HG03280 (cell line): Measurements from ENCODE around the gene POLK.
A peak's percentile ranks its signal among the peaks of the same experiment; 100 is the strongest.
"Not testable (repeated sequence)": the region's sequence is repeated elsewhere in the genome, so short reads cannot be mapped to it uniquely, and the experiment has no call there.

ENCODE experiments used
- ATAC-seq: cut with Tn5 transposase; IDR thresholded peaks from one replicate; pipeline ENCODE4 v1.9.1; 2021; ENCODE audit warnings: mild to moderate bottlenecking, moderate library complexity; ENCODE audit not compliant: unreplicated experiment

The POLK gene

DNA sequence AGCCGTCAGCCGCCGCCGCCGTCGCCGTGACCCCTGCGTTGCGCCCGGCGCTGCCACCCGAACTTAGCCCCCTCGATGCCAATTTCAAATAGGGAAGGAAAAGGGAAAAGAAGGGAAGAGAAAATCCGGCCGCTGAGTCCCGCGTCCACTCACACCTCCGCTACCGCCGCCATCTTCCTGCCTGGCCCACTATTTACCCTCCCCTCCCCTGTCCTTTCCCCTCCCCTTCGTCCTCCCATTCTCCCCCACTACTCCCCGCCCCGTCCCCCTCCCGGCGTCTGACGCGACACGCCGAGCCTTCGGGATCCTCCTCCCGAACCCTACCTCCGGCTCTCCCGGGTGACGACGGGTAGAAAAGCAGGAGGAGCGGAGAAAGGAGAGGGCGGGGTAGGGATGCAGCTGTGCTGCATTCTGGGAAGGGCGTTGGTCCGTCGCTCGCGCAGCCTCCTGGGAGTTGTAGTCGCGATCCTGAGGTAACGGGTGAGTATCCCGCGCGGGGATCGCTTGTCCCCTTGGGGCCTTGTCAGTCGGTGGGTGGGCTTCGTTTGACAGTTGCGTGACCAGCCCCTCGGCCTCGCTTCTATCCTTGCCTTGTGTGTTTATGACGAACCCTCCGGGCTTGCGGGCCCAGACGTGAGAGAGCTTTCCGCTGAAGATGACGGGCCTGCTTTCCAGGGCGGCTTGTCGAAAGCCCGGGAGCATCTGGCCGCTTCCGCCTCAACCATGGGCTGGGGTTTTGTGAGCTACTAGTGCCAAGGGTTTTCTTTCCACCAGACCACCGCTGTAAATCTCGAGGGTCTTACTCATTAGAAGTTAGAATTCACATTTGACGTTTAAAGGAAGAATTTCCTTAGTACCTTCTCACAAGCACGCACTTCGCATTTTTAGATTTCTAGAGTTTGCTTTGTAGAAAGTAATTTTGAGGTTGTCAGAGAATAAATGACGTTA, at the start of gene POLK, which contains the start of gene CERT1:
TSS of gene POLK (plus strand) at position 457 of the 948 bp plus-strand sequence.
TSS of gene CERT1 (minus strand) at position 195 of the 948 bp plus-strand sequence. CDS start 422 bp downstream, outside the sequence.
- ATAC-seq, result peak; percentile 86

GRCh38 chr5:75463726-75464125, 48.0 kb upstream of the POLK start:
- no peak for ATAC-seq

DNA sequence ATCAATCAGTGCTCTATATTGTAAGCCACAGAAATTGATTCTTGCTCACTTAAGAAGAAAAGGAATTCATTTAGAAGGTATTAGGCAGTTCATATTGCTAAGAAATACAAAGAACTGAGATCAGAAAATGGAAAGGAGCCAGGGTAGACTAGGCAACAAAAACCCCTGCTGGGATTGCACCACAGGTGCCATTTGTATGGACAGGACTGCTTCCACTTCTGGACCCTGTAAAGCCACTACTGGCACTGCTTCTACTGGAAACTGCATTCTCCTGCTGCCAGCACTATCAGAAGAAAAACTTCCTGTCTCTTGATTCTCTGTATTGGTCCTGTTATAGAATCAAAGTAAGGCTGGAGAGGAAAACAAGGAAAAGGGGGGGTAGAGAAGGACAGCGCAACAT, 46.2 kb upstream of the POLK start:
- no peak for ATAC-seq

GRCh38 chr5:75466006-75466716, 45.5 kb upstream of the POLK start:
- no peak for ATAC-seq

DNA sequence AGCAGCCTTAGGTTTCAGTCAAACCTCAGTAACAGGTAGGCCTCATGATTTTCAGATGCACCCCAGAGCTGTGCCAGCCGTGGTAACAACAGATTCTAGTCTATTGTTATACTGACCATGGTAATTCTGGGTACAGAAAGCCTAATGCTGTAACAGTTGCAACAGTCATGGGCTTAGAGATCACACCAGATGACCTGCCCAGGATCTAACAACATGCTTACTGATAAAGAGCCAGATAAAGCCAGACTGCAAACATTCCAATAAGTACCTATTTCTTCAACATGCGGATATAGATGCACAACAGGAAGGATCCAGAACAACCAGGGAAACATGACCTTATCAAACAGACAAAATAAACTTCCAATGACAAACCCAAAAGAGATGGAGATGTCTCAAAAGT, 43.1 kb upstream of the POLK start:
- ATAC-seq, result no peak

DNA sequence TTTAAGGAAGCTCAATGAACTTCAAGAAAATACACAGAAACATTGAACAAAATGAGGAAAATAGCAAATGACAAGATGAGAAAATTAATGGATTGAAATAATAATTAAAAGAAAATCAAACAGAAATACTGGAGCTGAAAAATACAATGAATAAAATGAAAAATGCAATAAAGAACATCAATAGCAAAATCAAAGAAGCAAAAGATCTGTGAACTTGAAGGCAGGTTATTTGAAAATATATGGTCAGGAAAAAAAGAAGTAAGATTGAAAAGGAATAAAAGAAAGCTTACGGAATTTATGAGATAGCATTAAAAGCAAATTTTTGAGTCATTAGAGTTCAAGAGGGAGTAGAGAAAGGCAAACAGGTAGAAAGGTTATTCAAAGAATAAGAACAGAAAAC, 42.7 kb upstream of the POLK start:
- no peak for ATAC-seq

GRCh38 chr5:75471193-75471592, 40.5 kb upstream of the POLK start:
- ATAC-seq, result no peak

GRCh38 chr5:75472973-75473372, 38.7 kb upstream of the POLK start:
- ATAC-seq, result no peak

DNA sequence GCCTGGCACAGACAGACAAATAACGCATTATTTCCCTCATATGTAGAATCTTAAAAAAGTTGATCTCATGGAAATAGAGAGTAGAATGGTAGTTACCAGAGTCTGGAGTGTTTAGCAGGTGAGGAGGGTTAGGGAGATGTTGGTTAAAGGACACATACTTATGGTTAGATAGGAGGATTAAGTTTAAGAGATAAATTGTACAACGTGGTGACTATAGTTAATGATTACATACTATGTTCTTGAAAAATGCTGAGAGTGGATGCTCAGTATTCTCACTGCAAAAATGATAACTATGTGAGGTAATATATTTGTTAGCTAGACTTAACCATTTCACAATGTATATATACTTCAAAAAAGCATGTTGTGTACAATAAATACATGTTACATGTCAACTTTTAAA, 38.2 kb upstream of the POLK start:
- no peak for ATAC-seq

GRCh38 chr5:75475364-75475763, 36.3 kb upstream of the POLK start:
- ATAC-seq, result no peak

- no peak for ATAC-seq
Observed at GRCh38 chr5:75481024-75481423, 30.7 kb upstream of the POLK start.

DNA sequence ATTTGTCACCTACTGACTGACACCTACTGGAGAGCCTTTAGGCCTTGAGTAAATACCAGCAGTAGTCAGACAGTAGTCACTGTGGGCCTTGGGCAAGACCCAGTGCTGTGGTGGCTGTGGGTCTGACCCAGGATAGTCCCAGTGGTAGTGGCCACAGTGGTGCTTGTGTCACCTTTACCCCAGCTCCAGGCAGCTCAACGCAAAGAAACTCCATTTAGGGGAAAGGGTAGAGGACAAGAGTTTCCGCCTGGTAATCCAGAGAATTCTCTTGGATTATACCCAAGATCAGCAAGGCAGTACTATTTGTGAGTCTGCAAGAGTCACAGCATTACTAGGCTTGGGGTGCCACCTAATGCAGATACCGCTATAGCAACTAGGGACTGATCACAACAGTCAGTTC, 29.2 kb upstream of the POLK start:
- no peak for ATAC-seq

GRCh38 chr5:75484605-75485004, 27.1 kb upstream of the POLK start:
- ATAC-seq, result no peak

- ATAC-seq, result not testable (repeated sequence)
Observed at GRCh38 chr5:75489847-75490246, 21.8 kb upstream of the POLK start.

DNA sequence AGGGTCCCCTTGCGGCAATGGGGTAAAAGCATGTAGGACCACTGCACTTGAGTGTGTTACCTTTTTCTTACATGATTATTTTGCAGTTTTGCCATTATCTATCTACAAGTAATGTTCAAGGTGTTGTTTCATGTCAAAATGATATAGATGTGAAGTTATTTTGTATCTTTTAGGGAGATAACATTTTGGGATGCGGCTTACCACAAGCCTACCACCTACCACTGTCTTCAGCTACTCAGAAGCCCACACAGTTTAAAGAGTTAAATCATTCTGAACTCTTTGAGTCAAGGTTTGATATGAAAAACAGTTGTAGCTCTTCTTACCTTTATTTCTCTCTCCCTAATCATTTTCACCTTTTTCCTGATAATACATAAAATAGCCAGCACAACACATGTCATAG, 20.1 kb upstream of the POLK start:
- no peak for ATAC-seq

DNA sequence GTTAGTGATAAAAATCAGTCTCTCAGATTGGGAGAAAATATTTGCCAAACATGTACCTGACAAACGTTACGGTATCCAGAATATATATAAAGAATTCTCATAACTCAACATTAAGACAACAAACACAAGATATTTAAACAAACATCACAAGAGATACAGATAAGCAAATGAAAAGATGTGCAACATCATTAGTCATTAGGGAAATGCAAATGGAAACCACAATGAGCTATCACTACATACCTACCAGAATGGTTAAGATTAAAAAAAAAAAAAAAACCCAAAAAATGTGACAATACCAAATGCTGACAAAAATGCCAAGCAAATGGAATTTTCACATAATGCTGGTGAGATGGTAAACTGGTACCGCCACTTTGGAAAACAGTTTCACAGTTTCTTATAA, 15.7 kb upstream of the POLK start:
- no peak for ATAC-seq

DNA sequence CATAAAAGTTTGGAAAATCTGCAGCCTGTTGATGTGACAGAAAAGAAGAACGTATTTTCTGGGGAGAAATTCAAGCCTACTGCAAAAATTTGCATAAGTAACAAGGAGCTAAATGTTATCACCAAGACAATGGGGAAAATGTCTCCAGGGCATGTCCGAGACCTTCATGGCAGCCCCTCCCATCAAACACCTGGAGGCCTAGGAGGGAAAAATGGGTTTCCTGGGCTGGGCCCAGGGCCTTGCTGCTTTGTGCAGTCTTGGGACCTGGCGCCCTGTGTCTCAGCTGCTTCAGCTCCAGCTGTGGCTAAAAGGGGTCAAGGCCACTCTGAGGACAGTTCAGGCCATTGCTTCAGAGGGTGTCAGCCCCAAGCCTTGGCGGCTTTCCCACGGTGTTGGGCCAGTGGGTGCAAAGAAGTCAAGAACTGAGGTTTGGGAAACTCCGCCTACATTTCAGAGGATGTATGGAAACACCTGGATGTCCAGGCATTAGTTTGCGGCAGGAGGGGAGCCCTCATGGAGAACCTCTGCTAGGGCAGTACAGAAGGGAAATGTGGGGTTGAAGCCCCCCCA, 13.4 kb upstream of the POLK start:
- ATAC-seq, result no peak

DNA sequence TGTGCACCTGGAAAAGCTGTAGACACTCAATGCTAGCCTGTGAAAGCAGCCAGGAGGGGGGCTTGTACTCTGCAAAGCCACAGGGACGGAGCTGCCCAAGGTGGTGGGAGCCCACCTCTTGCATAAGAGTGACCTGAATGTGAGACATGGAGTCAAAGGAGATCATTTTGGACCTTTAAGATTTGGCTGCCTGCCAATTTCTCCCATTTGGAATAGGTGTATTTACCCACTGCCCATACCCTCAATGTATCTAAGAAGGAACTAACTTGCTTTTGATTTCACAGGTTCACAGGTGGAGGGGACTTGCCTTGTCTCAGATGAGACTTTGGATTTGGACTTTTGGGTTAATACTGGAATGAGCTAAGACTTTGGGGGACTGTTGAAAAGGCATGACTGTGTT, 12.8 kb upstream of the POLK start:
- ATAC-seq, result not testable (repeated sequence)

- ATAC-seq, result not testable (repeated sequence)
Observed at GRCh38 chr5:75505112-75505511, 6.6 kb upstream of the POLK start.

DNA sequence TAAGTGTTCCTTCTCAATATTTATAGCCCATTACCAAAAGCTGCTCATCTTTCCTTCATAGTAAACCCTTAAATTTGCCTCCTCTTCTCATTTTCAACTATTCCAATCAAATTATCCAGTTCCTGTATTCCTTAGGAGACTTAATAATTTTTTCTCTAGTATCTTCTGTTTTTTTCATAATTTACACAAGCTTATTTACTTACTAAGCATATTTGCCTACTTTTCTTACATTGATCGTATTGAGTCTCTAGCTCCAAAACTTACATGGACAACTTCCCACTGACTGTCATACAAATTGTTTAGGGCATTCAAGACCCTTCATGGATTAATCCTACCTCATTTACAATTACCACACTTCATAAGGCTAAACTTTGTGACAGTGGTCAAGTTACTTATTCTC, 3.9 kb upstream of the POLK start:
- no peak for ATAC-seq

GRCh38 chr5:75509546-75509945, 2.1 kb upstream of the POLK start:
- no peak for ATAC-seq

- ATAC-seq, result no peak
Observed at GRCh38 chr5:75509956-75510355, 1.7 kb upstream of the POLK start.
